PC-9 (cell line): Measurements from ENCODE around the gene COX8A. TPM values are rescaled to one million over a fixed set of nuclear protein-coding genes. Genes with fewer than 3 reads are reported as not detected.

ENCODE experiments used
- BruUV-seq: library from RNA; stranded (reverse); fragments of 400-500 nt; replicated peaks from 2 replicates; lab custom pipeline; 2021; lab: Mats Ljungman, UMichigan
- CTCF ChIA-PET: fragments of 300-600 bp; sonication (Branson Sonifier 250); formaldehyde crosslinking; loops from one replicate; lab custom pipeline; 2022; ENCODE audit warnings: antibody characterized with exemption; lab: Charles Lee
- POLR2A ChIA-PET: fragments of 300-600 bp; sonication (Branson Sonifier 250); formaldehyde crosslinking; loops from one replicate; lab custom pipeline; 2022; ENCODE audit warnings: antibody characterized with exemption; ENCODE audit not compliant: unreplicated experiment; lab: Charles Lee
- DNase-seq, 2 experiments: peaks; one replicate each; pipeline versions ENCODE4 v3.0.0 to v3.0.0-alpha.2; 2015 to 2022; ENCODE audit warnings: mixed read lengths in 1 of 2
- H2AFZ ChIP-seq: fragments of 200-600 bp; sonication (generic); 2 replicates; pipeline ENCODE4 v1.8.1; 2017; ENCODE audit warnings: antibody characterized with exemption
- H3F3A ChIP-seq: fragments of 200-600 bp; sonication (generic); 2 replicates; pipeline ENCODE4 v1.8.1; 2017; ENCODE audit warnings: antibody characterized with exemption, mild to moderate bottlenecking, low read depth; ENCODE audit not compliant: insufficient read depth
- H3K27ac ChIP-seq: fragments of 200-600 bp; sonication (generic); 2 replicates; pipeline ENCODE4 v1.6.1; 2016; ENCODE audit warnings: mixed run types
- H3K27me3 ChIP-seq: fragments of 200-600 bp; sonication (generic); 2 replicates; pipeline ENCODE4 v1.6.1; 2016; ENCODE audit warnings: low read depth, mixed run types; ENCODE audit not compliant: insufficient read depth
- H3K36me3 ChIP-seq: fragments of 200-600 bp; sonication (generic); 2 replicates; pipeline ENCODE4 v1.6.1; 2016; ENCODE audit warnings: low read depth, mixed run types
- H3K4me1 ChIP-seq: fragments of 200-600 bp; sonication (generic); replicated peaks from 2 replicates; pipeline ENCODE4 v1.6.1; 2016; ENCODE audit warnings: mixed run types; ENCODE audit not compliant: insufficient read depth
- H3K4me2 ChIP-seq: fragments of 200-600 bp; sonication (generic); 2 replicates; pipeline ENCODE4 v1.6.1; 2017; ENCODE audit warnings: mixed run types
- H3K4me3 ChIP-seq: fragments of 200-600 bp; sonication (generic); 2 replicates; pipeline ENCODE4 v1.6.1; 2016; ENCODE audit warnings: mixed run types
- H3K79me2 ChIP-seq: fragments of 200-600 bp; sonication (generic); 2 replicates; pipeline ENCODE4 v1.6.1; 2017; ENCODE audit warnings: low read depth, mixed run types
- H3K9me2 ChIP-seq: fragments of 200-600 bp; sonication (generic); 2 replicates; pipeline ENCODE4 v1.8.1; 2017; ENCODE audit warnings: mild to moderate bottlenecking; ENCODE audit not compliant: insufficient read depth
- H3K9me3 ChIP-seq: fragments of 200-600 bp; sonication (generic); 2 replicates; pipeline ENCODE4 v1.8.1; 2016; ENCODE audit warnings: low read depth; ENCODE audit not compliant: insufficient read depth
- H4K20me1 ChIP-seq: fragments of 200-600 bp; sonication (generic); 2 replicates; pipeline ENCODE4 v1.8.1; 2017; ENCODE audit not compliant: insufficient read depth
- EZH2 ChIP-seq: fragments of 200-600 bp; sonication (generic); IDR thresholded peaks from 2 replicates; pipeline ENCODE4 v1.8.0; 2017; ENCODE audit warnings: antibody characterized with exemption, low read depth
- intact Hi-C: fragments of 100-400 bp; cut with micrococcal nuclease; formaldehyde crosslinking; loops from one replicate; pipeline ENCODE4 v1.10.0; 2022; ENCODE audit not compliant: unreplicated experiment
- total RNA-seq: library from RNA; stranded (reverse); gene quantifications from 2 replicates; pipeline ENCODE4 v1.2.3, GENCODE V29; 2021
- TF ChIP-seq, protein P1 (sequence below): fragments of 200-600 bp; sonication (generic); conservative IDR thresholded peaks from 2 replicates; pipeline ENCODE4 v1.6.1; 2017; ENCODE audit warnings: mixed run types, antibody characterized with exemption, mild to moderate bottlenecking, moderate library complexity

Gene COX8A
- total RNA-seq, 1 experiment from 2014 or later: 547 TPM

DNA sequence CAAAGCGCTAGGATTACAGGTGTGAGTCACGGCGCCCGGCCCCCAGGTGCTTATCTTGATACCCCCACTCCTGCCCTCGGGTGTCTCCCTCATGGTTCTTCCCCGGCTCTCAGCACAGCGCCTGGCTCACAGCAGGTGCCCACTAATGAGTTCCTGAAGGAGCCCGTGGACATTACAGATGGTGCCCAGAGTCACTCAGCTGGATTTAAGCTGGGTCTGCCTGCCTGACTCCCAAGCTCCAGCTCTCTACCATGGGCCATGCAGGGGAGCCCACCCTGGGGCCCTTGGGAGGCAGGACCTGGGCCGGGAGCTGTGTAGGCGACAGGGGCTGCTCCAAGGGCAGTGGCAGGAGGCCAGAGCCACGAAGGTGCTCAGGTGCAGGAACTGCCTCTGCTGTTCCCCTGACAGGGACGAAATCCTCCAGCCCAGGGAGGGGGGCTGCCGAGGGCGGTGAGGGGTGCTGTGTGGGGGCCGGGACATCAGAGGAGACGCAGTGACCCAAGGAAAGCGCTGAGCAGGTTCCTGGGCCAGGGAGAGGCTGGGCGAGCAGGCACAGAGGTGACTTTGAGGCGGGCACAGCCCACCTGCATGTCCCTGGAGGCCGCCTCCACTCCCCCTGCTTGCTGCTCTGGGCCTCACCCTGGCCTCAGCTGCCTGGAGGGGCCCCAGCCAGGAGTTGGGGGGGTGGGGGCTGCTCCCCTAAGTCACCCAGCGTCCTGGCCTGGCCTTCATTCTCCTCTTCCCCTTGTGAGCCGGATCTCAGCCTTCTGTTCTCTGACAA is 46.7 kb downstream of the COX8A start:
- no TSS peak for BruUV-seq
- H3K4me2 ChIP-seq: no peak overlapping the region
- ChIA-PET CTCF (no interaction called here), POLR2A (no interaction called here)
- no peak overlapping the region for H3K4me3 ChIP-seq
- peaks cover 51% of the 10 kb centered on the region for H4K20me1 ChIP-seq
- H3K27me3 ChIP-seq: no peaks in the 10 kb centered on the region
- H3F3A ChIP-seq: 0 out of 2 replicates have a peak, but pooled peaks cover 4% of the 10 kb centered on the region
- H2AFZ ChIP-seq: no peak overlapping the region
- H3K27ac ChIP-seq: no peak overlapping the region
- no peak for DNase-seq
- H3K36me3 ChIP-seq: no peaks in the 10 kb centered on the region
- H3K79me2 ChIP-seq: no peaks in the 10 kb centered on the region
- no peaks in the 10 kb centered on the region for H3K9me2 ChIP-seq
- TF ChIP-seq, protein P1, sequence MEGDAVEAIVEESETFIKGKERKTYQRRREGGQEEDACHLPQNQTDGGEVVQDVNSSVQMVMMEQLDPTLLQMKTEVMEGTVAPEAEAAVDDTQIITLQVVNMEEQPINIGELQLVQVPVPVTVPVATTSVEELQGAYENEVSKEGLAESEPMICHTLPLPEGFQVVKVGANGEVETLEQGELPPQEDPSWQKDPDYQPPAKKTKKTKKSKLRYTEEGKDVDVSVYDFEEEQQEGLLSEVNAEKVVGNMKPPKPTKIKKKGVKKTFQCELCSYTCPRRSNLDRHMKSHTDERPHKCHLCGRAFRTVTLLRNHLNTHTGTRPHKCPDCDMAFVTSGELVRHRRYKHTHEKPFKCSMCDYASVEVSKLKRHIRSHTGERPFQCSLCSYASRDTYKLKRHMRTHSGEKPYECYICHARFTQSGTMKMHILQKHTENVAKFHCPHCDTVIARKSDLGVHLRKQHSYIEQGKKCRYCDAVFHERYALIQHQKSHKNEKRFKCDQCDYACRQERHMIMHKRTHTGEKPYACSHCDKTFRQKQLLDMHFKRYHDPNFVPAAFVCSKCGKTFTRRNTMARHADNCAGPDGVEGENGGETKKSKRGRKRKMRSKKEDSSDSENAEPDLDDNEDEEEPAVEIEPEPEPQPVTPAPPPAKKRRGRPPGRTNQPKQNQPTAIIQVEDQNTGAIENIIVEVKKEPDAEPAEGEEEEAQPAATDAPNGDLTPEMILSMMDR: no peak
- TF ChIP-seq EZH2: no peak
- no peaks in the 10 kb centered on the region for H3K9me3 ChIP-seq
- intact Hi-C loops: no loop called here
- H3K4me1 ChIP-seq: no peaks in the 10 kb centered on the region

DNA sequence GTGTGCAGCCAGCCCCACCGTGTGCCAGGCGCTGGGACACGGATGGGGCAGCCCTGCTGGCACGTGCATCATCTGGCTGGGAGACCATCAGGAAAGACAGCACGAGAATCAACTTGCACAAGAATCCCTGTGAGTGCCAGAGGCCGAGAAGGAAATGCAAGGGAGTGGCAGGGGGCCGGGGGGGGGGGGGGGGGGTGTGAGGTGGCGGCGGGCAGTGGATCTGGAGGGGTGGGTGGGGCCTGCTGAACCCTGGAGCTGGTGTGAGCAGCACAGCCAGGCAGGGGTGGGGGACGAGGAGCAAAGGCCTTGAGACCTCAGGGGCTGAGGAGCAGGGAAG is 47.3 kb downstream of the COX8A start:
- TF ChIP-seq EZH2: no peak
- TF ChIP-seq, protein P1: no peak
- Histone ChIP-seq H3K9me3 (no peaks in the 10 kb centered on the region), H3K27me3 (no peaks in the 10 kb centered on the region), H3F3A (0 out of 2 replicates have a peak, but pooled peaks cover 4% of the 10 kb centered on the region), H3K4me2 (no peak overlapping the region), H3K4me1 (no peaks in the 10 kb centered on the region), H3K27ac (no peak overlapping the region), H3K9me2 (no peaks in the 10 kb centered on the region), H2AFZ (no peak overlapping the region), H4K20me1 (peaks cover 50% of the 10 kb centered on the region), H3K4me3 (no peak overlapping the region), H3K79me2 (no peaks in the 10 kb centered on the region), H3K36me3 (no peaks in the 10 kb centered on the region)
- CTCF ChIA-PET: interaction anchor here (0.7 kb wide), 1 partner anchor 16 kb away, joined by 7 read pairs; no protein-coding TSS in a partner anchor
- no TSS peak for BruUV-seq
- POLR2A ChIA-PET: no interaction called here
- intact Hi-C loops: no loop called here
- no peak for DNase-seq

DNA sequence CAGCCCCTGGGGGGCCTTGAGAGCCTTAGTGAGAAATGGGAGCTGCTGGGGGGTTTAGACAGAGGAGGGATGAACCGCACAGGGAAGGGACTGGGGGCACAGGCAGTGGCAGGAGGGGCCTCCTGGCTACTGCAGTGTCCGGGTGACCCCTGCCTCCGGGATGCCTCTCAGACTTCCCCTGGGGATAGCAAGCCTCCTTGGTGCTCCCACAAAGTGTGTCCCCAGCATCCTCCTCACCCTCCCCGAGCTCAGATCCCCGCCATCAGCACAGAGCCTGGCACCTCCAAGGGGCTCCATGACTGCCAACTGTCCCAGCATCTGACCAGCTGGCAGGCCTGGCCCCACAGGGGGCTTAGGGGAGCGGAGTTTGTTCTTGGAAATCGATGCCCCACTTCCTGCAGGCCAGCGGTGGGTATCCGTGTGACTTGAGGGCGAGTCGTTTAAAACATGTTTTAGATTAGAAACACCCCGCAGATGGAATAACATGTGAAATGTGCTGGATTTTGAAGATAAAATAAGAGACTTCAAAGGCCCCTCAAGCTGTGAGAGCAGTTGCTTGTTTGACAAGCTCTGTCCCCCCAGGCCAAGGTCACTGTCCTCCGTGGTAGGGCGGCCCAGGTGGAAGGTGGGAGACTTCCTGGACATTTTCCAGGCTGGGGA is 47.8 kb downstream of the COX8A start:
- Histone ChIP-seq H3K27ac (no peak overlapping the region), H3K9me3 (no peaks in the 10 kb centered on the region), H3K36me3 (no peaks in the 10 kb centered on the region), H3F3A (0 out of 2 replicates have a peak, but pooled peaks cover 4% of the 10 kb centered on the region), H4K20me1 (peaks cover 49% of the 10 kb centered on the region), H3K4me1 (no peaks in the 10 kb centered on the region), H2AFZ (no peak overlapping the region), H3K4me3 (no peak overlapping the region), H3K4me2 (no peak overlapping the region), H3K27me3 (no peaks in the 10 kb centered on the region), H3K79me2 (no peaks in the 10 kb centered on the region), H3K9me2 (no peaks in the 10 kb centered on the region)
- ChIA-PET POLR2A (no interaction called here), CTCF (interaction anchor here (0.7 kb wide), 1 partner anchor 16 kb away, joined by 7 read pairs; no protein-coding TSS in a partner anchor)
- no TSS peak for BruUV-seq
- TF ChIP-seq EZH2: no peak
- TF ChIP-seq, protein P1: no peak
- no peak for DNase-seq
- intact Hi-C loops: no loop called here
